ENCODE results near the gene VAT1L.

The VAT1L gene

GRCh38 chr16:77788181-77789084 lies at the start of gene VAT1L:
TSS of gene VAT1L (plus strand) at chr16:77788564. CDS start at chr16:77788683, 119 bp downstream.
- DNase-seq: peak; percentile 43

GRCh38 chr16:77738706-77739558 lies 49.4 kb upstream of the VAT1L start:
- DNase-seq: no peak

GRCh38 chr16:77739559-77739892 lies 48.8 kb upstream of the VAT1L start:
- DNase-seq: no peak

GRCh38 chr16:77744141-77744540 lies 44.2 kb upstream of the VAT1L start:
- DNase-seq: no peak

GRCh38 chr16:77745972-77746371 lies 42.4 kb upstream of the VAT1L start:
- DNase-seq: no peak

GRCh38 chr16:77748421-77749005 lies 39.9 kb upstream of the VAT1L start:
- DNase-seq: no peak

- no peak for DNase-seq
These were observed 38.9 kb upstream of the VAT1L start for GRCh38 chr16:77749415-77749814.

- DNase-seq: no peak
These were observed 30.3 kb upstream of the VAT1L start for GRCh38 chr16:77758046-77758445.

- DNase-seq: no peak
These were observed 29.9 kb upstream of the VAT1L start for GRCh38 chr16:77758508-77758907.

- no peak for DNase-seq
These were observed 29.2 kb upstream of the VAT1L start for GRCh38 chr16:77759201-77759600.

- no peak for DNase-seq
These were observed 28.5 kb upstream of the VAT1L start for GRCh38 chr16:77759821-77760220.

GRCh38 chr16:77760800-77761199 lies 27.6 kb upstream of the VAT1L start:
- no peak for DNase-seq

GRCh38 chr16:77761204-77761603 lies 27.2 kb upstream of the VAT1L start:
- no peak for DNase-seq

- DNase-seq: no peak
These were observed 26.1 kb upstream of the VAT1L start for GRCh38 chr16:77762262-77762661.

- no peak for DNase-seq
These were observed 24.4 kb upstream of the VAT1L start for GRCh38 chr16:77763994-77764393.

GRCh38 chr16:77767211-77767610 lies 21.2 kb upstream of the VAT1L start:
- DNase-seq: no peak

GRCh38 chr16:77767826-77768225 lies 20.5 kb upstream of the VAT1L start:
- DNase-seq: no peak

GRCh38 chr16:77775911-77776909 lies 12.2 kb upstream of the VAT1L start:
- no peak for DNase-seq

GRCh38 chr16:77777745-77778144 lies 10.6 kb upstream of the VAT1L start:
- no peak for DNase-seq

GRCh38 chr16:77780378-77780837 lies 8.0 kb upstream of the VAT1L start:
- peak; percentile 78 for DNase-seq

- no peak for DNase-seq
These were observed 7.3 kb upstream of the VAT1L start for GRCh38 chr16:77781091-77781490.

- DNase-seq: no peak
These were observed 5.7 kb upstream of the VAT1L start for GRCh38 chr16:77782694-77783093.

All from kidney glomerular epithelial cell (primary cell).